Right lobe of liver (tissue), 6 donors: Measurements from ENCODE around the gene ARRB1. TPM values are rescaled to one million over a fixed set of nuclear protein-coding genes. Genes with fewer than 3 reads are reported as not detected.
"Not testable (repeated sequence)": the region's sequence is repeated elsewhere in the genome, so short reads cannot be mapped to it uniquely, and the experiment has no call there.

Experiments used
- ATAC-seq, 4 donors: fragments of 200-7000 bp; cut with Tn5 transposase; one replicate each; pipeline ENCODE4 v1.9.1; 2020; ENCODE audit warnings: mild to moderate bottlenecking in 4 of 4, moderate library complexity in 4 of 4
- DNase-seq, 3 donors: peaks; one replicate each; pipeline ENCODE4 v3.0.0-alpha.2; 2020
- H3K27ac ChIP-seq, 3 donors: fragments of 200-600 bp; one replicate each; pipeline ENCODE4 v1.8.0; 2022
- H3K27me3 ChIP-seq, 2 donors: fragments of 200-600 bp; one replicate each; pipeline ENCODE4 v1.8.0; 2022
- H3K36me3 ChIP-seq, 4 donors: fragments of 200-600 bp; sonication (generic) in 1 of 4; one replicate each; pipeline versions ENCODE4 v1.5.1 to v1.8.0; 2017 to 2022; ENCODE audit warnings: control low read depth in 1 of 4
- H3K4me1 ChIP-seq, 4 donors: fragments of 200-600 bp; sonication (generic) in 1 of 4; one replicate each; pipeline versions ENCODE4 v1.5.1 to v1.8.0; 2017 to 2022; ENCODE audit warnings: control low read depth in 1 of 4
- H3K4me3 ChIP-seq, 3 donors: fragments of 200-600 bp; one replicate each; pipeline ENCODE4 v1.8.0; 2022
- H3K9me3 ChIP-seq, 4 donors: fragments of 200-600 bp; sonication (generic) in 1 of 4; one replicate each; pipeline versions ENCODE4 v1.5.1 to v1.8.0; 2017 to 2022; ENCODE audit warnings: control low read depth in 1 of 4
- POLR2A ChIP-seq: fragments of 450-650 bp; IDR thresholded peaks from one replicate; pipeline ENCODE4 v1.6.1; 2017; ENCODE audit warnings: antibody characterized with exemption, mild to moderate bottlenecking
- WGBS: methylation state at CpG from one replicate; pipeline ENCODE4 v1.1.6; 2018; ENCODE audit warnings: low coverage, low lambda C conversion rate; ENCODE audit not compliant: insufficient coverage; ENCODE audit errors: missing lambda C conversion rate; 5-methylcytosine and 5-hydroxymethylcytosine counted together
- intact Hi-C, 2 donors: fragments of 100-400 bp; cut with DNase I; formaldehyde crosslinking; loops; one replicate each; pipeline versions ENCODE4 v1.11.2 to v1.14.1; 2022
- total RNA-seq, 6 experiments: library from RNA; depleted of rRNA in 2 of 6; stranded (reverse); fragments of >200 nt in 2 of 6; fragmentation: NEBNext Ultra II Directional in 3 of 6; extraction: Animal tissue kit (Norgen Biotek cat#: 25700) in 3 of 6; gene quantifications; one replicate each; pipeline versions ENCODE4 v1.1.0 to v1.2.4, GENCODE V29; 2016 to 2023
- TF ChIP-seq, protein P1 (sequence below), 4 donors: fragments of 200-600 bp in 3 of 4; fragments of 450-650 bp in 1 of 4; IDR thresholded peaks; one replicate each; pipeline versions ENCODE4 v1.5.1 to v1.8.0; 2016 to 2022; ENCODE audit warnings: antibody characterized with exemption in 4 of 4, mild to moderate bottlenecking in 2 of 4
- donor health status: DM: no; HTN: yes; CAD: no.
- donor health status: DM: no; HTN: no; CAD: no.
- donor health status: DM: no; HTN: no; CAD: no.
- donor health status: DM: no; HTN: yes; CAD: no.
- donor health status: DM: no; HTN: yes; CAD: no.

Gene ARRB1
- total RNA-seq, 6 experiments from 2014 or later: 8.6 to 26.4 (median 24.5) TPM

DNA sequence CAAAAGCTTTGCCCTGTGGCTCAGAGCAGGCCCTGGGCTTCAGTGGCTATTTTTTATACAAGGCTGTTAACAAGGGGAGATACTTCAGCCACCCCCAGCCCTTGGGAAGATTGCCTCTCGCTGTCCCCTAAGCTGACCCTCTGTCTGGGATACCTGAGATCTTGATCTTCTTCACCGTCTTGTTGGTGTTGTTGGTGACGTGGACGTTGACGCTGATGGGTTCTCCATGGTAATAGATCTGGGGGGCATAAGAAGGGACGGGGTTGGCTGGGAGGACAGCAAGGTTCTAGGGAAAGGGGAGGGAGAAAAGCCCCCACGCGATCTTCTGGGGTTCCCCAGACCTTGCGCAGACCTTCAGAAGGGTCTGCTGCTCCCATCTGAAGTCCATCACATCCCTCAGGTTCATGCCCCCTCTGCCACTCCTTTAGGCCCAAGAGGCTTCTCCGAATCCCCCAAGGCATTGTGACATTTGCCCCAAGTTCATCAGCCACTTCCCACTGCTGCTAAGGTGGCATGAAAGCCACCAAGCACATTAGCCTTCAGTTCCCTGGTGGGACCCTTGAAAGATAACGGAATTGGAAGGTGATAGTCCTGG lies 74.2 kb downstream of the ARRB1 start:
- TF ChIP-seq POLR2A: no peak
- TF ChIP-seq, protein P1, sequence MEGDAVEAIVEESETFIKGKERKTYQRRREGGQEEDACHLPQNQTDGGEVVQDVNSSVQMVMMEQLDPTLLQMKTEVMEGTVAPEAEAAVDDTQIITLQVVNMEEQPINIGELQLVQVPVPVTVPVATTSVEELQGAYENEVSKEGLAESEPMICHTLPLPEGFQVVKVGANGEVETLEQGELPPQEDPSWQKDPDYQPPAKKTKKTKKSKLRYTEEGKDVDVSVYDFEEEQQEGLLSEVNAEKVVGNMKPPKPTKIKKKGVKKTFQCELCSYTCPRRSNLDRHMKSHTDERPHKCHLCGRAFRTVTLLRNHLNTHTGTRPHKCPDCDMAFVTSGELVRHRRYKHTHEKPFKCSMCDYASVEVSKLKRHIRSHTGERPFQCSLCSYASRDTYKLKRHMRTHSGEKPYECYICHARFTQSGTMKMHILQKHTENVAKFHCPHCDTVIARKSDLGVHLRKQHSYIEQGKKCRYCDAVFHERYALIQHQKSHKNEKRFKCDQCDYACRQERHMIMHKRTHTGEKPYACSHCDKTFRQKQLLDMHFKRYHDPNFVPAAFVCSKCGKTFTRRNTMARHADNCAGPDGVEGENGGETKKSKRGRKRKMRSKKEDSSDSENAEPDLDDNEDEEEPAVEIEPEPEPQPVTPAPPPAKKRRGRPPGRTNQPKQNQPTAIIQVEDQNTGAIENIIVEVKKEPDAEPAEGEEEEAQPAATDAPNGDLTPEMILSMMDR (IDR thresholded peaks at IDR 0.05): no peak
- Histone ChIP-seq H3K9me3 (no peaks in the 10 kb centered on the region), H3K36me3 (peaks cover 0 to 26% (median 5%) of the 10 kb centered on the region in 4 donors), H3K4me1 (no peaks in the 10 kb centered on the region), H3K27ac (no peak overlapping the region), H3K4me3 (no peak overlapping the region), H3K27me3 (no peaks in the 10 kb centered on the region)
- 80% methylated on average over 1 of the region's 11 CpGs for WGBS
- peak in 1 of 3 donors; percentile 11 for DNase-seq
- intact Hi-C loops: loop anchor here in 1 of 2 donors (5.0 kb wide), 1 partner anchor 105 kb away; no protein-coding TSS in a partner anchor
- ATAC-seq: no peak

- TF ChIP-seq, protein P1 (IDR thresholded peaks at IDR 0.05): no peak
- TF ChIP-seq POLR2A: no peak
- no peaks in the 10 kb centered on the region for H3K27me3 ChIP-seq
- H3K27ac ChIP-seq: peak overlapping the region in 1 of 3 donors; percentile 16
- intact Hi-C loops: loop anchor here in 1 of 2 donors (5.0 kb wide), 1 partner anchor 106 kb away; no protein-coding TSS in a partner anchor
- H3K9me3 ChIP-seq: no peaks in the 10 kb centered on the region
- H3K36me3 ChIP-seq: peaks cover 0 to 26% (median 5%) of the 10 kb centered on the region in 4 donors
- H3K4me1 ChIP-seq: no peaks in the 10 kb centered on the region
- ATAC-seq (no peak), DNase-seq (peak in 1 of 3 donors; percentile 11)
- WGBS: 69% methylated on average over 2 of the region's 6 CpGs
- no peak overlapping the region for H3K4me3 ChIP-seq
These were observed 74.8 kb downstream of the ARRB1 start for GRCh38 chr11:75276686-75277085.

- no peaks in the 10 kb centered on the region for H3K9me3 ChIP-seq
- intact Hi-C loops: loop anchor here in 1 of 2 donors (5.0 kb wide), 1 partner anchor 106 kb away; no protein-coding TSS in a partner anchor
- no peaks in the 10 kb centered on the region for H3K27me3 ChIP-seq
- ATAC-seq (no peak), DNase-seq (no peak)
- H3K4me3 ChIP-seq: no peak overlapping the region
- TF ChIP-seq POLR2A: no peak
- TF ChIP-seq, protein P1 (IDR thresholded peaks at IDR 0.05): no peak
- H3K36me3 ChIP-seq: peaks cover 0 to 26% (median 5%) of the 10 kb centered on the region in 4 donors
- peak overlapping the region in 1 of 3 donors; percentile 16 for H3K27ac ChIP-seq
- H3K4me1 ChIP-seq: no peaks in the 10 kb centered on the region
- 78% methylated on average over 2 of the region's 2 CpGs for WGBS
These were observed 75.3 kb downstream of the ARRB1 start for GRCh38 chr11:75276186-75276585.

DNA sequence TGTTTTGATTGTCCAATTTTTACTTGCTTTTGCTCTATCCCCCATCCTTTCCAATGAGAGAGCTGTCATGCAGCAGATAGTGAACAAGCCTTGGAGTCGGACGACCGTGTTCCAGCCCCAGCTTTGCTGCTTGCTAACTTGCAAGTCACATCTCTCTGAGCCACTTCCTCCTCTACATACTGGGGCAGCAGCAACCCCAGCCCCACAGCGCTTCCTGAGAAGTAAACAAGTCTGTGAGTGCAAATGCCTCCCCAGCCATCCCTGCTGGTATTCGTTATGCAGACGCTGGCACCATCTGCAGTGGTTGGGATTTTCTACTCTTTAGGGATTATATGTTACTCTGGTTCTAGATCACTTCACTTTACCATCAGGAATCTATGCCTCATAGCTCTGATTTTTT lies 75.9 kb downstream of the ARRB1 start:
- ATAC-seq: peak; percentile 52 to 71 (median 60)
- no peak overlapping the region for H3K4me3 ChIP-seq
- WGBS: 56% methylated on average over 6 of the region's 6 CpGs
- no peaks in the 10 kb centered on the region for H3K9me3 ChIP-seq
- TF ChIP-seq, protein P1 (IDR thresholded peaks at IDR 0.05): no peak
- TF ChIP-seq POLR2A: no peak
- H3K27me3 ChIP-seq: no peaks in the 10 kb centered on the region
- peak overlapping the region in 2 of 3 donors; percentile 7 to 16 for H3K27ac ChIP-seq
- H3K36me3 ChIP-seq: peaks cover 0 to 23% (median 5%) of the 10 kb centered on the region in 4 donors
- intact Hi-C loops: loop anchor here in 1 of 2 donors (5.0 kb wide), 1 partner anchor 107 kb away; no protein-coding TSS in a partner anchor
- peak in 1 of 3 donors; percentile 51 for DNase-seq
- H3K4me1 ChIP-seq: no peaks in the 10 kb centered on the region

GRCh38 chr11:75274716-75275115 lies 76.7 kb downstream of the ARRB1 start:
- intact Hi-C loops: loop anchor here in 1 of 2 donors (5.0 kb wide), 1 partner anchor 108 kb away; no protein-coding TSS in a partner anchor
- WGBS: 83% methylated on average over 1 of the region's 3 CpGs
- H3K27ac ChIP-seq, DNase-seq, ATAC-seq, H3K4me1 ChIP-seq, H3K27me3 ChIP-seq, H3K4me3 ChIP-seq, H3K9me3 ChIP-seq: not testable (repeated sequence)
- peaks cover 0 to 23% (median 5%) of the 10 kb centered on the region in 4 donors for H3K36me3 ChIP-seq
